ENCODE results near the gene PUDP.
"Not testable (repeated sequence)": the region's sequence is repeated elsewhere in the genome, so short reads cannot be mapped to it uniquely, and the experiment has no call there.

PUDP gene

GRCh38 chrX:7025471-7025870 lies 122.5 kb downstream of the PUDP start:
- DNase-seq, result no peak

DNA sequence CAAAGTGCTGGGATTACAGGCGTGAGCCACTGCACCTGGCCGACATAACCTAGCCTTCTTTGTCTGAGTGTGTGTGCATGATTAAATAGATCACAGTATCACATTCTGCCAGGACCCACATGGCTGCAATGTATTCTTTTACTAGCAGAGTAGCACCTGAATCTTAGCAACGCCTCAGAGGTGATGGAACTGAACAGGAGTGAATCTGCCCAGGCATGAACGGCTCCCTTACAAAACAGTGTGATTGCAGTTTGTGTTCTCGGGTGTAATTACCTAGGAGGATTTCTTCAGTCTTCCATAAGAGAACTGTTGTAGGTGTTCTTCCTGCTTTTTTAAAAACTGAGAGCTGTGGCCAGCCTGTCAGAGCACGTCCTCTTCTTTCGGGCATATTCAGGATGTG lies 123.1 kb downstream of the PUDP start:
- no peak for DNase-seq

- DNase-seq, result not testable (repeated sequence)
Observed at GRCh38 chrX:7022996-7023395, 125.0 kb downstream of the PUDP start.

GRCh38 chrX:7021991-7022390 lies 126.0 kb downstream of the PUDP start:
- no peak for DNase-seq

DNA sequence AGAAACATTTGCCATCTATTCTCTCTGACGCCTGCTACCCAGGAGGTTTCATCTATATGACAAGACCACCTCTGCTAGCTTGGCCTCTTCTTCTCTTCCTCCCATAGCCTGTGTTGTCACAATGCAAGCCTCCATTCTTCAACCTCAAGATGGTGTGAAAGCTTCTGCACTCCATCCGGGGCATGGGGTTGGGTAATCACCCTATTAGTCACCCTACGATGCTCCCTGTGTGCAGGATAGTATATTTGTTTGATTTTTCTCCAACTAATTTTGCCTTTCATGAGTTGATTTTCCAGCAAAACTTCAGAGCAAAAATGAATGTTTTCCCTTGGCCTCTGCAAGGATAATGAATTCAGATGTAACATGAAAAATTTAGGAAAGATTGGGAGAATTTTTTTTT lies 128.4 kb downstream of the PUDP start:
- no peak for DNase-seq

DNA sequence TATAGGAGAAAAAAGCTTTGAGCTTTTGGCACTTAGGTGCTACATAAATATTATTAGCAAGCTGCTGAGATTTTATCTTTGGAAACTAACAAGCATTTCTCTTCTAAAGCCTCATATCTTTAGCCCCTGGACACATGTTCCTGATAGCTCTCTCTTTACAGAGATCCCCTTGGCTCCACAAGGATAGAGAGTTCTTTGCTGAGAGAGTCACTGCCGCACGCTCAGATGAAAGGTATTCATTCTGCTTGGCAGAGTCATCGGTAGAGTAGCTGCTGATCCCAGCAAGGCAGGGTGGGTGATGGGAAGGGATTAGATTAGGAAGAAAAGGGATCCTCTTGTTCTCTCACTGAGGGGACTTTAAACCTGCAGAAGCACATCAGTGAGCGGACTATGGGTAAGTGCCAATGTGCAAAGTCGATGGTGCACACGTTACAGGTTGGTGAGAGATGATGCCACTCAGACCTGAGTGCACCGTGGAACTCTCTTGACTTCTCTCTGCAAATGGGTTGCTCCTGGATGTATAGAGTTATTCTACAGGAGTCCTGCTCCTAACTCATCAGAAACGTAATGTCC lies 135.6 kb downstream of the PUDP start:
- DNase-seq, result not testable (repeated sequence)

DNA sequence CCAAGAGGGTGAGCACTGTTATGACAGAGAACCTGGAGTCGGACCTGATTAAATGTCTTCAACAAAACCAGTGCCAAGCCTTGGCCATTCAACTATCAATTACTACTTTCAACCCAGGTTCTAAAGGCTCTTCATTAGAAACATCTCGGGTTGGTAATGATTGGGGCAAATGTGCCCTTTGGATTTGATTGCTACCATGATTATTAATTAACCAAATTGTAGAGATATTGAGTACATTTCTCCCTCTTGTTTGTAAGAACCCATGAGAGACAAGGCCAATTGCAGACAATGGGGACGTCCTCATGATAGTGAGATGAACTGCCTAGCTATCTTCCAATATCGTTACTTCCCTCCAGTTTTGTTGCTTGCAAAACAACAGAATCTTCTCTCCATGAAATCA lies 137.1 kb downstream of the PUDP start:
- not testable (repeated sequence) for DNase-seq

DNA sequence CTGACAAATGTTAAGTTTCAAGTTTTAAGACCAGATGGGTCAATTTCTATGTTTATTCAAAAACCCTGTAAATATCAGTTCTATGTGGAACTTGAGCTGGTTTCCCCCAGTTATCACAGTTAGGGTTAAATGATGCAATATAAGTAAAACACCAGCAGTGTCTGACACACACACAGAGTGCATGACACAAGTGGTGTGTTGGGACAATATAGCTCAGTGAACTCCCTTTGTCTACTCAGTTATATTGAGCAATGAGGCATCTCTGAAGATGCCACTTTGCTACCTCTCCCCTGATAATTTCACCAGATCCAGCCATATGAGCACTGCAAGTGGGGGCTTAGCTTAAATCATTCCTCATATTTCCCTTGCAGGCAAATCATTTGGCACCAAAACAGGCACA lies 140.6 kb downstream of the PUDP start:
- not testable (repeated sequence) for DNase-seq
